CMK (cell line): ENCODE measurements around the gene TBC1D14.

ENCODE experiments used
- DNase-seq: peaks from one replicate; pipeline ENCODE4 v3.0.0-alpha.2; 2010; ENCODE audit warnings: low read depth

TBC1D14 gene

GRCh38 chr4:7023486-7023885, 113.9 kb downstream of the TBC1D14 start:
- DNase-seq: no peak

- DNase-seq: no peak
Observed at GRCh38 chr4:7023901-7024300, 114.3 kb downstream of the TBC1D14 start.

- no peak for DNase-seq
Observed at GRCh38 chr4:7024336-7024890, 114.8 kb downstream of the TBC1D14 start.

- no peak for DNase-seq
Observed at GRCh38 chr4:7025040-7025602, 115.5 kb downstream of the TBC1D14 start.

GRCh38 chr4:7026107-7026506, 116.5 kb downstream of the TBC1D14 start:
- DNase-seq: no peak

- no peak for DNase-seq
Observed at GRCh38 chr4:7027284-7027683, 117.7 kb downstream of the TBC1D14 start.

DNA sequence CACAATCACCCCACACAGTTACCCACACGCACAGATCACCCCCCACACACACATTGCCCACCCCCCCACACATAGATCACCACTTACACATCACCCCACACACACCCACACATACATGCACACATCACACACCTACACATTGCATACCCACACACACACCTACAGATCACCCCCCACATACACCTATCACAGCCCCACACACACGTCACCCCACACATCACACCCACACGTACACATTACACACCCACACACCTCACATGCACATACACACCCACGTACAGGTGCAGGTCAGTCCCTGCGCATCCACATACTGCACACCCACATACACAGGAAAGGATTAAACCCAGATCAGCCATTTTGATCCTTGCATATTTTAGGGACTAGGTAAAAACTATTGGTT, 118.3 kb downstream of the TBC1D14 start:
- no peak for DNase-seq

GRCh38 chr4:7029212-7029611, 119.6 kb downstream of the TBC1D14 start:
- DNase-seq: no peak

DNA sequence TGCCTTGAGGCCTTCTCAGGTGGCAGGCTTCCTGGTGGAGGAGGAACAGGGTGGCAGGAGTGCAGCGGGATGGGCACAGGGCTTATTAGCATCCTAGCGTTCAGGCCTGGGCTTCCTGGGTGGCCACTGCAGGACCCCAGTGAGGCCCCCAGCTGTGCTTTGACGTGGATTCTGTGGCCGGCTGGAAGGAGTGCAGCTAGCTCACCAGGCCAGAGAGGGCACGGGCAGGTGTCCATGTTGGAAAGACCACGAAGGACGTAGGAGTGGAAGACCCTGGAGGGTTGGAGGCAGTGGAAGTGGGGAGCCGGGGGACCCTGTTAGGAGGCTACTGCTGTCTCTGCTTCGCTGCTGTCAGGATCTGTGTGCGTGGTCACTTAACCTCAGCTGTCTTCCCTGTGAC, 120.3 kb downstream of the TBC1D14 start:
- DNase-seq: no peak

DNA sequence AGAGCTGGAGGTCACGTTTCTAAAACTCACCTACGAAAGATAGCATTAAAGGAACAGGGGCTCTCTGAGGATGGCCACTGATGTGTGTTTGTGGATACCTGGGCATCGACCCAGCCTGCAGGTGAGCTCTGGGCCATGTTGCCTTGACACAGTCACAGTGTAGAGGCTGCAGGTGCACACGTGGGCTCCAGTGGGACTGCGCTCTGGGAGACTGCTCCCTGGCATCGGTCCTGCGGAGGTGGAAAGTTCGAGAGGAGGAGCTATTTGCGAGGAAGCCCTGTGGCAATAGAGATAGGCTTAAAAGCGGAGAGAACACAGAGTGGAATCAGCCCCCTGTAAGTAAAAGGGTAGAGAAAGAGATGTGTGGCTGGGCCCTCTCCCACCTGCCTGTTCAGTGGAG, 121.2 kb downstream of the TBC1D14 start:
- no peak for DNase-seq

GRCh38 chr4:7031558-7032449, 122.2 kb downstream of the TBC1D14 start:
- peak; percentile 59 for DNase-seq

- DNase-seq: no peak
Observed at GRCh38 chr4:7032596-7032995, 123.0 kb downstream of the TBC1D14 start.

GRCh38 chr4:7034262-7035081, 124.8 kb downstream of the TBC1D14 start:
- DNase-seq: no peak

GRCh38 chr4:7037425-7037824, 127.8 kb downstream of the TBC1D14 start:
- no peak for DNase-seq

DNA sequence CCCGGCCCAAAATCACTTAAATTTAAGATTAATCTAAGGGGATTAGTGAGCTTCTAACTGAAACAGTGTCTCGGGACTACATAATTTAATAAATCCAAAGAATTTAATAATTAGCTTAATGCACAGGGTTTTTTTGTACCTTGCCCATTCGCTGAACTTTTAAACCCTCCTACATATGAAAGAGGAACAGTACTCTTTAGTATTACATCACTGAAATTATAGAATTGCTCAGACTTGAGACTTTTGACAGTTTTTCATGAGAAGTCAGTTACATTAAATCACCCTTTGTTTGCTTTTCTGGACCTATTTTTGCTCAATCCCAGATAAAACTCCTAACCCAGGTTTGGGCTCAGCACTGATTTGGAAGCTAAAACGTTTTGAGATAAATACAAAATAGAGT, 131.1 kb downstream of the TBC1D14 start:
- no peak for DNase-seq

DNA sequence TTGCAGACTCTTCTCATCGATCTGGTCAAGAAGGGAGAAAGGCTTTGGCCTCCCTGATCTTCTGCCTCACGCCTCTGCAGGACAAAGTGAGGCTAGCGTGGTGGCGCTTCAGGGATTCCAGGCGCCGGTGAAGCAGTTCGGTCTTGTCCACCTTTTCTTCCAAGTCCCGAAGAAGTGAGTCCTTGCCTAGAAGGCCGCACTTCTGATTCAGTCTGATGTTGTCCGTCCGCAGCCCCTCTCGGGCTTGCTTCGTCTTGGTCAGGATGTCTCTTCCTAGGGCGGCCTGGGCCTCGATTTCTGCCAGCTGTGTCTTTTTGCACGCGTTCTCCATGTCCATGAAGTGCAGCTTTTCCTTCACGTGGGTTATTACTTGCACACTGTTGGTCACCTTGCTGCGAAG, 131.6 kb downstream of the TBC1D14 start:
- no peak for DNase-seq

DNA sequence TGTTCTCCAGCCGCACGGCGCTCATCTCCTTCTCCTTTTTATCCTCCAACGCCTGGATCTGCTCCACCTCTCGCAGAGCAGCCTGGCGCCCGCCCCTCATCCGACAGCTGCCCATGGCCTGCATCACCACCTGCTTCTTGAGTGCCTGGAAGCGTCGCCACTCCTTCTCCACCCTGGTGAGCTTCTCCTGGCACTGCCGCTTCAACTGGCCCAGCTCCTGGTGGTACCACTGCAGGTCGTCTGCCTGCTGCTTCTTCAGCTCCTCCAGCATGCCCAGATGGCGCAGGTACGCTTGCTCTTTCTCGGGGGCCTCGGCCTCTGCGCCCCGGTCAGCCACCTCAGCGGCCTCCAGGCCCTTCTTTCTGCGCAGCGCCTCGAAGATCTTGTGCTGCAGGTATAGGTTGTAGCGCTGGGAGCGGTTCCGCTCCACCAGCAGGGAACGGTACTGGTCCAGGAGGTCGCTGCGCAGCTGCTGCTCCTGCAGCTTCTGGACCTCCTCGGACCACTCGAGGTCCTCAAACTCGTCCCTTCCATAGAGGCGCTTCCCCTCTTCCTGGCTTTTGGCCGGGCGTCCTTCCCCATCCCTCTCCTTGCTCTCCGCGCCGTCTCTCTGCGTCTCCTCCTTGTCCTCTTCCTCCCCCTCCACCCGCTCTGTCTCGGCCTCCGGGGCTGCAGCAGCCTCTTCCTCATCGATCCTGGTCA, 132.3 kb downstream of the TBC1D14 start:
- DNase-seq: peak; percentile 60

DNA sequence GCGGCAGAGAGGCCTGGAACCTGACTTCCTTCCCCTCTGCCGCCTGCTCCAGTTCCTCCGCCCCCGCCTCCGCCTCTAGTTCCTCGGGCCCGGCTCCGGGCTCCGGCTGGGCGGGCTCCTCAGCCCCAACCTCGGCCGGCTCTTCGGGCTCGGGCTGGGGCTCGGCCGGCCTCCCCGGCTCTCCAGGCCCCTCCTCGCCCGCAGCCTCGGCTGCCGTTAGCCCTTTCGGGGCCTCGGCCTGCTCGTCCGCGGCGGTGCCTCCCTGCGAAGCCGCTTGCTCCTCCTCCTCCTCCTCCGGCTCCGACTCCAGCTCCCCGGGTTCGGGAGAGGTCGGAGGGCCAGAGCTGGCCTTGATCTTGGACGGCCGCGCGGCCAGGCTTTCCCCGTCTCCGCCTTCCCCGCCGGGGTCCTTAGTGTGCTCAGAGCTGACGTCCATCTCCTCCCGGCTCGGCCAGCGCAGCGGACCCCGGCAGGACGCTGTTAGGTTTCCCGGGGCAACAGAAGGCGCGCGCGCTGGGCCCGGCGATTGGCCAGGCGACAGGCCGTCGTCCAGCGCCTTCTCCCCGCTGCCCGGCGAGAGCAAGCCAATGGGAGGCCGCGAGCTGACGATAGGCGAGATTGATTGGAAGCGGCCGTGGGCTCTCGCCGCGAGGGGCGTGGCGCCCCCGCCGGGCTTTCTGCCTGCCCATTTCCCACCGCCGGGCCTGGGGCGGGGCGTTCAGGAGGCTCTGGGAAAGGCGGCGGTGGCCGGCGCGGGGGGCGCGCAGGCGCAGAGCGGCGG, 133.1 kb downstream of the TBC1D14 start:
- DNase-seq: peak; percentile 89

- DNase-seq: no peak
Observed at GRCh38 chr4:7043284-7044136, 133.9 kb downstream of the TBC1D14 start, which contains the start of gene TADA2B. TSS of gene TADA2B (plus strand) at chr4:7043372. CDS start at chr4:7043580, 208 bp downstream.
